HCT116 (cell line): ENCODE data around the gene POMGNT1. TPM values are rescaled to one million over a fixed set of nuclear protein-coding genes. Genes with fewer than 3 reads are reported as not detected.

Experiments
- ATAC-seq: fragments of 200-7000 bp; cut with Tn5 transposase; 2 replicates; pipeline ENCODE4 v1.9.1; 2020; ENCODE audit warnings: mild to moderate bottlenecking, moderate library complexity
- BruUV-seq: library from RNA; stranded (reverse); fragments of 400-500 nt; replicated peaks from 2 replicates; lab custom pipeline; 2021; lab: Mats Ljungman, UMichigan
- CTCF ChIA-PET: fragments of 300-600 bp; sonication (Branson Sonifier 250); formaldehyde crosslinking; loops from one replicate; lab custom pipeline; 2021; ENCODE audit warnings: antibody characterized with exemption; lab: Charles Lee
- POLR2A ChIA-PET: fragments of 300-600, 350-600 bp; sonication (Branson Sonifier 250); formaldehyde crosslinking; loops from one replicate; lab custom pipeline; 2021; ENCODE audit warnings: antibody characterized with exemption; lab: Charles Lee
- RAD21 ChIA-PET, 2 experiments: fragments of 300-600 bp; sonication (Branson Sonifier 250); formaldehyde crosslinking; loops; one replicate each; lab custom pipeline; 2023; ENCODE audit warnings: low total read pairs in 2 of 2; ENCODE audit not compliant: uncharacterized antibody in 2 of 2, unreplicated experiment in 2 of 2, low non-redundant PET in 1 of 2; lab: Charles Lee
- DNase-seq: peaks from one replicate; pipeline ENCODE4 v3.0.0-alpha.2; 2010; ENCODE audit warnings: low read depth, low spot score
- H2AFZ ChIP-seq: fragments of 200-600 bp; shearing (Covaris generic), sonication (generic); 2 replicates; pipeline ENCODE4 v1.6.1; 2017; ENCODE audit warnings: low read depth, mixed run types, mixed read lengths, antibody characterized with exemption, low read length; ENCODE audit not compliant: poor library complexity, severe bottlenecking
- H3K27ac ChIP-seq: 2 replicates; pipeline ENCODE4 v1.5.1; 2012; ENCODE audit warnings: low read depth, low read length
- H3K27me3 ChIP-seq: fragments of 200-600 bp; sonication (generic); 2 replicates; pipeline ENCODE4 v1.6.1; 2016; ENCODE audit warnings: mixed run types, low read length, mixed read lengths; ENCODE audit not compliant: insufficient read depth
- H3K36me3 ChIP-seq, 2 experiments: fragments of 200-500 bp in 1 of 2; fragments of 200-600 bp in 1 of 2; sonication (Bioruptor generic) in 1 of 2; sonication (generic) in 1 of 2; 2 replicates each; pipeline versions ENCODE4 v1.5.1 to v1.6.1; 2014 to 2016; ENCODE audit warnings: low read length in 2 of 2, inconsistent platforms in 1 of 2, mixed read lengths in 1 of 2, mixed run types in 1 of 2; ENCODE audit not compliant: insufficient read depth in 2 of 2, control insufficient read depth in 1 of 2
- H3K4me1 ChIP-seq, 2 experiments: fragments of 200-600 bp in 1 of 2; sonication (generic) in 1 of 2; 2 replicates each; pipeline versions ENCODE4 v1.5.1 to v1.6.1; 2012 to 2017; ENCODE audit warnings: low read length in 2 of 2, inconsistent platforms in 1 of 2, mild to moderate bottlenecking in 1 of 2, mixed read lengths in 1 of 2, mixed run types in 1 of 2, moderate library complexity in 1 of 2; ENCODE audit not compliant: insufficient read depth in 2 of 2, control insufficient read depth in 1 of 2
- H3K4me2 ChIP-seq: fragments of 200-600 bp; sonication (generic); 2 replicates; pipeline ENCODE4 v1.6.1; 2017; ENCODE audit warnings: mixed run types, low read length, mixed read lengths
- H3K4me3 ChIP-seq, 2 experiments: fragments of 200-600 bp in 1 of 2; sonication (generic) in 1 of 2; replicated peaks in 1 of 2; 2 replicates each; pipeline ENCODE4 v1.5.1; 2011 to 2016; ENCODE audit warnings: low read length in 2 of 2, control low read depth in 1 of 2, low read depth in 1 of 2, mild to moderate bottlenecking in 1 of 2, mixed read lengths in 1 of 2, mixed run types in 1 of 2
- H3K79me2 ChIP-seq: fragments of 200-600 bp; sonication (generic); 2 replicates; pipeline ENCODE4 v1.6.1; 2017; ENCODE audit warnings: mild to moderate bottlenecking, mixed run types, low read length, moderate library complexity, mixed read lengths; ENCODE audit not compliant: insufficient read depth
- H3K9ac ChIP-seq: fragments of 200-600 bp; sonication (generic); 2 replicates; pipeline ENCODE4 v1.6.1; 2016; ENCODE audit warnings: low read length, mixed read lengths
- H3K9me2 ChIP-seq: fragments of 200-600 bp; sonication (generic), shearing (Covaris generic); 2 replicates; pipeline ENCODE4 v1.6.1; 2017; ENCODE audit warnings: mixed run types, mild to moderate bottlenecking, moderate library complexity; ENCODE audit not compliant: insufficient read depth
- H3K9me3 ChIP-seq, 2 experiments: fragments of 200-500 bp in 1 of 2; fragments of 200-600 bp in 1 of 2; sonication (Bioruptor generic) in 1 of 2; sonication (generic) in 1 of 2; 2 replicates each; pipeline ENCODE4 v1.6.1; 2014 to 2017; ENCODE audit warnings: low read length in 2 of 2, mixed read lengths in 2 of 2, inconsistent platforms in 1 of 2, low read depth in 1 of 2, mild to moderate bottlenecking in 1 of 2, mixed run types in 1 of 2, moderate library complexity in 1 of 2; ENCODE audit not compliant: control insufficient read depth in 1 of 2, insufficient read depth in 1 of 2
- H4K20me1 ChIP-seq: fragments of 200-600 bp; sonication (generic), shearing (Covaris generic); 2 replicates; pipeline ENCODE4 v1.6.1; 2017; ENCODE audit warnings: mixed run types, mild to moderate bottlenecking, moderate library complexity; ENCODE audit not compliant: insufficient read depth
- EGR1 ChIP-seq: IDR thresholded peaks from 2 replicates; pipeline ENCODE4 v1.6.1; 2012; ENCODE audit warnings: low read depth
- ELF1 ChIP-seq: IDR thresholded peaks from 2 replicates; pipeline ENCODE4 v1.6.1; 2012; ENCODE audit warnings: low read depth, borderline replicate concordance
- EZH2 ChIP-seq: fragments of 200-600 bp; sonication (generic); IDR thresholded peaks from 2 replicates; pipeline ENCODE4 v1.6.1; 2017; ENCODE audit warnings: antibody characterized with exemption, mixed run types
- EZH2phosphoT487 ChIP-seq: fragments of 200-600 bp; IDR thresholded peaks from 2 replicates; pipeline ENCODE4 v1.6.1; 2018; ENCODE audit warnings: antibody characterized with exemption, borderline replicate concordance
- JUND ChIP-seq: IDR thresholded peaks from 2 replicates; pipeline ENCODE4 v1.6.1; 2012
- POLR2AphosphoS5 ChIP-seq: IDR thresholded peaks from 2 replicates; pipeline ENCODE4 v1.6.1; 2011; ENCODE audit warnings: mild to moderate bottlenecking, low read depth, low read length, moderate library complexity
- RAD21 ChIP-seq: IDR thresholded peaks from 2 replicates; pipeline ENCODE4 v1.6.1; 2012; ENCODE audit warnings: low read depth, mild to moderate bottlenecking
- TCF7L2 ChIP-seq: IDR thresholded peaks from 2 replicates; pipeline ENCODE4 v1.7.0; 2011; ENCODE audit warnings: borderline replicate concordance, inconsistent platforms; ENCODE audit not compliant: insufficient read depth, insufficient read length; ENCODE audit errors: extremely low read depth
- YY1 ChIP-seq: IDR thresholded peaks from 2 replicates; pipeline ENCODE4 v1.6.1; 2011; ENCODE audit warnings: low read length, low read depth, moderate library complexity, mild to moderate bottlenecking; ENCODE audit not compliant: insufficient replicate concordance; ENCODE audit errors: extremely low read depth
- ZNF274 ChIP-seq: fragments of 200-500 bp; sonication (Bioruptor generic); IDR thresholded peaks from 2 replicates; pipeline ENCODE4 v1.6.1; 2014; ENCODE audit warnings: mild to moderate bottlenecking, low read depth, low read length, inconsistent platforms
- intact Hi-C: fragments of 100-400 bp; cut with micrococcal nuclease; formaldehyde crosslinking; loops from 2 replicates; pipeline ENCODE4 v1.10.0; 2022
- total RNA-seq: library from RNA; stranded (reverse); gene quantifications from one replicate; pipeline ENCODE4 v1.2.1, GENCODE V29; 2021; ENCODE audit not compliant: unreplicated experiment
- TF ChIP-seq, protein P1 (sequence below): IDR thresholded peaks from 2 replicates; pipeline ENCODE4 v1.6.1; 2012; ENCODE audit warnings: low read depth
- TF ChIP-seq, protein P2 (sequence below): IDR thresholded peaks from 2 replicates; pipeline ENCODE4 v1.6.1; 2012
- TF ChIP-seq, protein P3 (sequence below), 3 experiments: fragments of 200-600 bp in 1 of 3; sonication (generic) in 1 of 3; IDR thresholded peaks in 2 of 3; conservative IDR thresholded peaks in 1 of 3; 2 replicates each; pipeline ENCODE4 v1.5.1; 2012 to 2017; ENCODE audit warnings: low read depth in 2 of 3, low read length in 2 of 3, antibody characterized with exemption in 1 of 3, borderline replicate concordance in 1 of 3, control low read depth in 1 of 3, mild to moderate bottlenecking in 1 of 3, mixed read lengths in 1 of 3, mixed run types in 1 of 3, moderate library complexity in 1 of 3; ENCODE audit not compliant: insufficient read depth in 1 of 3

POMGNT1 gene
- total RNA-seq, 1 experiment from 2014 or later: 97.7 TPM

DNA sequence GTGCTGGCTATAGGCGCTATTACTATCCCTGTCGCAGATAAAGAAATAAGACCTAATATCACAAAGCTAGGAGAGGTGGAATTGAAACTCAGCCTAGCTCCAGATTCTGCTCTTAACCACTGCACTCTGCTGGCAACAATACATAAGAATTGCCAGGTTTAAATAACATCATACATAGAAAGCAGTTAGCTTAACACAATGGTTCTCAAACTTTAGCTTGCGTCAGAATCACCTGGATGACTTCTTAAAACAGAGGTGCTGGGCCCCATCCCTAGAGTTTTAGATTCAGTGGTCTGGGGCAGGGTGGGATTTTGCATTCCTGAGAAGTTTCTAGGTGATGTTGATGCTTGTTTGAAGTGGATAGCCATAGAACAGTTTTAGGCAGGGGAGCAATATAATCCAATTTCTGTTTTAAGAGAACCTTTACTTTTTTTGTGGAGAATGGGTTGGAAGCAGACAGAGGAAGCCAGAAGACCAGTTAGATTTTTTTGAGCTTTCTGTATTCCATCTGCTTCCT lies 1.1 kb upstream of the POMGNT1 start:
- peaks cover 0 to 10% of the 10 kb centered on the region in 2 experiments; a peak in 1 of 4 replicates for H3K36me3 ChIP-seq
- CTCF ChIA-PET: interaction anchor here (1.0 to 3.0 kb wide), 2 partner anchors 16 to 24 kb away, joined by 5 to 9 read pairs; no protein-coding TSS in a partner anchor
- peak overlapping the region; percentile 96 for H3K4me2 ChIP-seq
- peaks cover 8% of the 10 kb centered on the region; the same call in 1 of the 2 replicates for H3K79me2 ChIP-seq
- intact Hi-C loops: no loop called here
- no peaks in the 10 kb centered on the region for H3K9me3 ChIP-seq
- no peaks in the 10 kb centered on the region for H3K9me2 ChIP-seq
- H2AFZ ChIP-seq: no peak overlapping the region
- no peak for ATAC-seq
- TSS peak; percentile 79 for BruUV-seq
- no peak for DNase-seq
- RAD21 ChIA-PET: no interaction called here
- H3K4me1 ChIP-seq: peaks cover 11 to 16% of the 10 kb centered on the region in 2 experiments; a peak in 3 of 4 replicates
- no peaks in the 10 kb centered on the region for H4K20me1 ChIP-seq
- peak overlapping the region; percentile 78; the same call in 1 of the 2 replicates for H3K27ac ChIP-seq
- TF ChIP-seq ELF1: no peak
- TF ChIP-seq RAD21: peak; percentile 13; the same call in 1 of the 2 replicates
- H3K27me3 ChIP-seq: no peaks in the 10 kb centered on the region
- POLR2A ChIA-PET: interaction anchor here (0.9 to 1.0 kb wide), 2 partner anchors 16 to 24 kb away, joined by 5 to 7 read pairs; no protein-coding TSS in a partner anchor
- H3K9ac ChIP-seq: peak overlapping the region; percentile 87
- H3K4me3 ChIP-seq: peak overlapping the region; percentile 66 to 79

DNA sequence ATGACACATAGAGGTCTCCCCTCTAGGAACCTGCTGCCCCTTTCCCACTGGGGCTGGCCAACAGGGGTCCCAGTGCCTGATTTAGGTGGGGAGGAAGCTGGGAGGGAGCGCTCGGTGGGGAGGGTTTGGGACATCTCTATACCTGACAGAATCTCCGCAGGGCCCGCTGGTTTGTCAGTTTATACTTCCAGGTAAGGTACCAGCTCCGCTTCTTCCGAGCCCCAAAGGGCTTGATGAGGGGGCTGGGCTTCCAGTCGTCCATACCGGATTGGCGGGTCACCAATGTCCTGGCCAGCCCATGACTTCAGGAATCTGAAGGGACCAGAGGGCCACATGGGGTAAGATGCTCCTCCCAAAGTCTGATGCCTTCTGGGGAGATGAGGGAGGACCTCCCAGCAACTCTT lies 672 bp downstream of the POMGNT1 start:
- no peak for DNase-seq
- H4K20me1 ChIP-seq: no peaks in the 10 kb centered on the region
- peak overlapping the region; percentile 78 for H3K27ac ChIP-seq
- H3K79me2 ChIP-seq: peaks cover 8% of the 10 kb centered on the region; the same call in 1 of the 2 replicates
- ChIA-PET POLR2A (interaction anchor here (1.0 kb wide), 1 partner anchor 14 kb away, joined by 3 read pairs; no protein-coding TSS in a partner anchor), CTCF (interaction anchor here (1.3 kb wide), 1 partner anchor 26 kb away, joined by 7 read pairs; no protein-coding TSS in a partner anchor), RAD21 (no interaction called here)
- H3K4me1 ChIP-seq: peaks cover 11 to 16% of the 10 kb centered on the region in 2 experiments; a peak in 3 of 4 replicates
- no TSS peak for BruUV-seq
- peak overlapping the region; percentile 66 to 79 for H3K4me3 ChIP-seq
- no peaks in the 10 kb centered on the region for H3K27me3 ChIP-seq
- no peak overlapping the region for H2AFZ ChIP-seq
- H3K9me3 ChIP-seq: no peaks in the 10 kb centered on the region
- peak overlapping the region; percentile 87 for H3K9ac ChIP-seq
- intact Hi-C loops: no loop called here
- H3K36me3 ChIP-seq: peaks cover 3 to 27% of the 10 kb centered on the region in 2 experiments; a peak in 2 of 4 replicates
- ATAC-seq: peak; percentile 61
- no peaks in the 10 kb centered on the region for H3K9me2 ChIP-seq
- H3K4me2 ChIP-seq: peak overlapping the region; percentile 90
- TF ChIP-seq EZH2phosphoT487 (no peak), JUND (no peak), ZNF274 (no peak), POLR2AphosphoS5 (no peak), RAD21 (no peak), TCF7L2 (no peak), YY1 (no peak), EZH2 (no peak), EGR1 (no peak)
- TF ChIP-seq, protein P1, sequence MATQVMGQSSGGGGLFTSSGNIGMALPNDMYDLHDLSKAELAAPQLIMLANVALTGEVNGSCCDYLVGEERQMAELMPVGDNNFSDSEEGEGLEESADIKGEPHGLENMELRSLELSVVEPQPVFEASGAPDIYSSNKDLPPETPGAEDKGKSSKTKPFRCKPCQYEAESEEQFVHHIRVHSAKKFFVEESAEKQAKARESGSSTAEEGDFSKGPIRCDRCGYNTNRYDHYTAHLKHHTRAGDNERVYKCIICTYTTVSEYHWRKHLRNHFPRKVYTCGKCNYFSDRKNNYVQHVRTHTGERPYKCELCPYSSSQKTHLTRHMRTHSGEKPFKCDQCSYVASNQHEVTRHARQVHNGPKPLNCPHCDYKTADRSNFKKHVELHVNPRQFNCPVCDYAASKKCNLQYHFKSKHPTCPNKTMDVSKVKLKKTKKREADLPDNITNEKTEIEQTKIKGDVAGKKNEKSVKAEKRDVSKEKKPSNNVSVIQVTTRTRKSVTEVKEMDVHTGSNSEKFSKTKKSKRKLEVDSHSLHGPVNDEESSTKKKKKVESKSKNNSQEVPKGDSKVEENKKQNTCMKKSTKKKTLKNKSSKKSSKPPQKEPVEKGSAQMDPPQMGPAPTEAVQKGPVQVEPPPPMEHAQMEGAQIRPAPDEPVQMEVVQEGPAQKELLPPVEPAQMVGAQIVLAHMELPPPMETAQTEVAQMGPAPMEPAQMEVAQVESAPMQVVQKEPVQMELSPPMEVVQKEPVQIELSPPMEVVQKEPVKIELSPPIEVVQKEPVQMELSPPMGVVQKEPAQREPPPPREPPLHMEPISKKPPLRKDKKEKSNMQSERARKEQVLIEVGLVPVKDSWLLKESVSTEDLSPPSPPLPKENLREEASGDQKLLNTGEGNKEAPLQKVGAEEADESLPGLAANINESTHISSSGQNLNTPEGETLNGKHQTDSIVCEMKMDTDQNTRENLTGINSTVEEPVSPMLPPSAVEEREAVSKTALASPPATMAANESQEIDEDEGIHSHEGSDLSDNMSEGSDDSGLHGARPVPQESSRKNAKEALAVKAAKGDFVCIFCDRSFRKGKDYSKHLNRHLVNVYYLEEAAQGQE: no peak
- TF ChIP-seq, protein P2, sequence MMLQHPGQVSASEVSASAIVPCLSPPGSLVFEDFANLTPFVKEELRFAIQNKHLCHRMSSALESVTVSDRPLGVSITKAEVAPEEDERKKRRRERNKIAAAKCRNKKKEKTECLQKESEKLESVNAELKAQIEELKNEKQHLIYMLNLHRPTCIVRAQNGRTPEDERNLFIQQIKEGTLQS: no peak
- TF ChIP-seq, protein P3, sequence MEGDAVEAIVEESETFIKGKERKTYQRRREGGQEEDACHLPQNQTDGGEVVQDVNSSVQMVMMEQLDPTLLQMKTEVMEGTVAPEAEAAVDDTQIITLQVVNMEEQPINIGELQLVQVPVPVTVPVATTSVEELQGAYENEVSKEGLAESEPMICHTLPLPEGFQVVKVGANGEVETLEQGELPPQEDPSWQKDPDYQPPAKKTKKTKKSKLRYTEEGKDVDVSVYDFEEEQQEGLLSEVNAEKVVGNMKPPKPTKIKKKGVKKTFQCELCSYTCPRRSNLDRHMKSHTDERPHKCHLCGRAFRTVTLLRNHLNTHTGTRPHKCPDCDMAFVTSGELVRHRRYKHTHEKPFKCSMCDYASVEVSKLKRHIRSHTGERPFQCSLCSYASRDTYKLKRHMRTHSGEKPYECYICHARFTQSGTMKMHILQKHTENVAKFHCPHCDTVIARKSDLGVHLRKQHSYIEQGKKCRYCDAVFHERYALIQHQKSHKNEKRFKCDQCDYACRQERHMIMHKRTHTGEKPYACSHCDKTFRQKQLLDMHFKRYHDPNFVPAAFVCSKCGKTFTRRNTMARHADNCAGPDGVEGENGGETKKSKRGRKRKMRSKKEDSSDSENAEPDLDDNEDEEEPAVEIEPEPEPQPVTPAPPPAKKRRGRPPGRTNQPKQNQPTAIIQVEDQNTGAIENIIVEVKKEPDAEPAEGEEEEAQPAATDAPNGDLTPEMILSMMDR (IDR thresholded peaks at IDR 0.05 in 2 of 3, conservative IDR thresholded peaks at IDR 0.05 in 1 of 3; ENCODE audit: borderline replicate concordance in 1 of 3, insufficient read depth in 1 of 3, low read depth in 2 of 3, low read length in 2 of 3): no peak
